Endodermal cell (in vitro differentiated cells): ENCODE results near the gene CMC2. TPM values are rescaled to one million over a fixed set of nuclear protein-coding genes. Genes with fewer than 3 reads are reported as not detected.

ENCODE experiments used
- DNase-seq: peaks from one replicate; pipeline ENCODE4 v3.0.0-alpha.2; 2017
- H3K27ac ChIP-seq: 2 replicates; pipeline ENCODE4 v1.5.1; 2013; ENCODE audit warnings: mild to moderate bottlenecking, low read depth, low read length, moderate library complexity
- H3K27me3 ChIP-seq: 2 replicates; pipeline ENCODE4 v1.6.1; 2013; ENCODE audit warnings: mild to moderate bottlenecking, low read length, moderate library complexity; ENCODE audit not compliant: insufficient read depth, control insufficient read depth, poor library complexity, severe bottlenecking
- H3K36me3 ChIP-seq: 2 replicates; pipeline ENCODE4 v1.7.0; 2013; ENCODE audit warnings: mild to moderate bottlenecking, low read length, moderate library complexity; ENCODE audit not compliant: control insufficient read depth, insufficient read depth
- H3K4me1 ChIP-seq: one replicate; pipeline ENCODE4 v1.7.0; 2013; ENCODE audit warnings: low read length; ENCODE audit not compliant: control insufficient read depth, insufficient read depth
- H3K4me3 ChIP-seq: 2 replicates; pipeline ENCODE4 v1.5.1; 2013; ENCODE audit warnings: mild to moderate bottlenecking, low read length, moderate library complexity
- H3K9ac ChIP-seq: 2 replicates; pipeline ENCODE4 v1.6.1; 2013; ENCODE audit warnings: mild to moderate bottlenecking, low read length, moderate library complexity; ENCODE audit not compliant: poor library complexity, severe bottlenecking; ENCODE audit errors: extremely low read depth
- H3K9me3 ChIP-seq: 2 replicates; pipeline ENCODE4 v1.6.1; 2013; ENCODE audit warnings: mild to moderate bottlenecking, low read length, moderate library complexity; ENCODE audit not compliant: control insufficient read depth
- H3K27ac Mint-ChIP-seq: 2 replicates; pipeline ENCODE4 v1.8.0; 2020; ENCODE audit warnings: mixed read lengths
- H3K27me3 Mint-ChIP-seq: 2 replicates; pipeline ENCODE4 v1.8.0; 2021; ENCODE audit warnings: mild to moderate bottlenecking, mixed read lengths; ENCODE audit not compliant: insufficient read depth
- H3K36me3 Mint-ChIP-seq: 2 replicates; pipeline ENCODE4 v1.8.0; 2020; ENCODE audit warnings: low read depth, mixed read lengths
- H3K4me1 Mint-ChIP-seq: 2 replicates; pipeline ENCODE4 v1.8.0; 2020; ENCODE audit warnings: mixed read lengths
- H3K4me3 Mint-ChIP-seq: 2 replicates; pipeline ENCODE4 v1.8.0; 2020; ENCODE audit warnings: mild to moderate bottlenecking, moderate library complexity, mixed read lengths
- H3K9me3 Mint-ChIP-seq: 2 replicates; pipeline ENCODE4 v1.8.0; 2020; ENCODE audit warnings: mild to moderate bottlenecking, mixed read lengths
- CTCF ChIP-seq: fragments of 200-600 bp; sonication (generic); conservative IDR thresholded peaks from 2 replicates; pipeline ENCODE4 v1.5.0; 2021; ENCODE audit warnings: antibody characterized with exemption, mild to moderate bottlenecking
- WGBS, 2 experiments: methylation state at CpG; one replicate each; pipeline versions ENCODE4 v1.1.5 to v1.1.7; 2013; ENCODE audit warnings: missing lambda C conversion rate in 2 of 2, mixed read lengths in 1 of 2; ENCODE audit not compliant: insufficient coverage in 1 of 2, insufficient read length in 1 of 2; 5-methylcytosine and 5-hydroxymethylcytosine counted together
- total RNA-seq, 2 donors: library from RNA; stranded (reverse); fragmentation: NEBNext Ultra II Directional in 1 of 2; extraction: Animal tissue kit (Norgen Biotek cat#: 25700) in 1 of 2; gene quantifications; 2 replicates in 1 of 2; 3 replicates in 1 of 2; pipeline ENCODE4 v1.2.1, GENCODE V29; 2021

CMC2 gene
- total RNA-seq, 2 donors from 2014 or later: 73.8 to 103 TPM

- TF ChIP-seq CTCF: peak; percentile 97
- peaks cover 8% of the 10 kb centered on the region for H3K9me3 Mint-ChIP-seq
Measured at GRCh38 chr16:80948886-80949493, 57.7 kb downstream of the CMC2 start.

GRCh38 chr16:80947708-80948625, 58.7 kb downstream of the CMC2 start:
- Histone ChIP-seq H3K4me1 (peaks cover 6% of the 10 kb centered on the region), H3K36me3 (no peaks in the 10 kb centered on the region), H3K27ac (no peak overlapping the region), H3K4me3 (no peak overlapping the region), H3K27me3 (no peaks in the 10 kb centered on the region), H3K9ac (no peak overlapping the region), H3K9me3 (peaks cover 14% of the 10 kb centered on the region)
- no peak overlapping the region for H3K4me3 Mint-ChIP-seq
- no peak for TF ChIP-seq CTCF
- no peak for DNase-seq
- peaks cover 12% of the 10 kb centered on the region for H3K27me3 Mint-ChIP-seq
- 88 to 93% methylated on average over 7 to 9 of the region's 9 CpGs for WGBS, 2 experiments
- H3K27ac Mint-ChIP-seq: no peak overlapping the region
- peaks cover 8% of the 10 kb centered on the region for H3K9me3 Mint-ChIP-seq
- H3K36me3 Mint-ChIP-seq: no peaks in the 10 kb centered on the region
- peaks cover 19% of the 10 kb centered on the region for H3K4me1 Mint-ChIP-seq

More at GRCh38 chr16:80948886-80949493, 57.7 kb downstream of the CMC2 start:
- Histone ChIP-seq H3K4me3 (no peak overlapping the region), H3K4me1 (peaks cover 6% of the 10 kb centered on the region), H3K9me3 (peaks cover 14% of the 10 kb centered on the region), H3K9ac (no peak overlapping the region), H3K36me3 (no peaks in the 10 kb centered on the region), H3K27me3 (no peaks in the 10 kb centered on the region), H3K27ac (no peak overlapping the region)
- H3K27me3 Mint-ChIP-seq: peaks cover 12% of the 10 kb centered on the region
- WGBS, 2 experiments: 38 to 45% methylated on average over 7 of the region's 7 CpGs
- H3K36me3 Mint-ChIP-seq: no peaks in the 10 kb centered on the region
- peak; percentile 93 for DNase-seq
- no peak overlapping the region for H3K27ac Mint-ChIP-seq
- H3K4me1 Mint-ChIP-seq: peaks cover 19% of the 10 kb centered on the region
- H3K4me3 Mint-ChIP-seq: no peak overlapping the region

- peaks cover 4% of the 10 kb centered on the region for H3K9me3 Mint-ChIP-seq
- no peak overlapping the region for H3K9ac ChIP-seq
- H3K27ac Mint-ChIP-seq: no peak overlapping the region
- peaks cover 12% of the 10 kb centered on the region for H3K27me3 Mint-ChIP-seq
- DNase-seq: no peak
- H3K4me3 Mint-ChIP-seq: no peak overlapping the region
- peaks cover 8% of the 10 kb centered on the region for H3K9me3 ChIP-seq
- no peak overlapping the region for H3K27ac ChIP-seq
- H3K4me1 Mint-ChIP-seq: peaks cover 19% of the 10 kb centered on the region
- no peak for TF ChIP-seq CTCF
- H3K4me1 ChIP-seq: peaks cover 6% of the 10 kb centered on the region
- no peak overlapping the region for H3K4me3 ChIP-seq
- no peaks in the 10 kb centered on the region for H3K36me3 Mint-ChIP-seq
- H3K36me3 ChIP-seq: no peaks in the 10 kb centered on the region
- H3K27me3 ChIP-seq: no peaks in the 10 kb centered on the region
- 98 to 100% methylated on average over 3 to 5 of the region's 5 CpGs for WGBS, 2 experiments
Measured at GRCh38 chr16:80947239-80947638, 59.4 kb downstream of the CMC2 start.
